ENCODE measurements around the gene GDPD1. TPM values are rescaled to one million over a fixed set of nuclear protein-coding genes. Genes with fewer than 3 reads are reported as not detected.
A peak's percentile ranks its signal among the peaks of the same experiment; 100 is the strongest.
"Not testable (repeated sequence)": the region's sequence is repeated elsewhere in the genome, so short reads cannot be mapped to it uniquely, and the experiment has no call there.

The GDPD1 gene
- total RNA-seq, 2 donors from 2014 or later, result 2.3 TPM; not detected in 1

DNA sequence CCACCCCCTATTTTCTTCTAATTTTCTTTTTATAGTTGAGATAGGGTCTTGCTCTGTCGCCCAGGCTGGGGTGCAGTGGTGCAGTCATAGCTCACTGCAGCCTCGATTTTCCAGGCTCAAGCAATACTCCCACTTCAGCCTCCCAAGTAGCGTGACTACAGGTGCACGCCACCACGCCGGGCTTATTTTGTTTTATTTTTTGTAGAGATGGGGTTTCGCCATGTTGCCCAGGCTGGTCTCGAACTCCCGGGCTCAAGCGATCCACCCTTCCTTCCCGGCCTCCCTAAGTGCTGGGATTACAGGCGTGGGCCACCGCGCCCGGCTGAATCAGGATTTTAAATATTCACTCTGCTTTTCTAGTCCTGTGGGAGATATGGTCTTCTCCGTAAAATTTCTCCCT lies 941 bp upstream of the GDPD1 start:
- H3K4me1 ChIP-seq, result peaks cover 4% of the 10 kb centered on the region
- no peak overlapping the region for H3K27ac ChIP-seq
- H3K4me3 ChIP-seq, result no peak overlapping the region
- whole genome bisulfite sequencing, 2 donors, result 90 to 94% methylated on average over 16 of the region's 16 CpGs
- H3K36me3 ChIP-seq (replicated peaks in 1 of 2; ENCODE audit: insufficient read depth in 1 of 2, low read depth in 2 of 2), result no peaks in the 10 kb centered on the region
- TF ChIP-seq, protein P1, sequence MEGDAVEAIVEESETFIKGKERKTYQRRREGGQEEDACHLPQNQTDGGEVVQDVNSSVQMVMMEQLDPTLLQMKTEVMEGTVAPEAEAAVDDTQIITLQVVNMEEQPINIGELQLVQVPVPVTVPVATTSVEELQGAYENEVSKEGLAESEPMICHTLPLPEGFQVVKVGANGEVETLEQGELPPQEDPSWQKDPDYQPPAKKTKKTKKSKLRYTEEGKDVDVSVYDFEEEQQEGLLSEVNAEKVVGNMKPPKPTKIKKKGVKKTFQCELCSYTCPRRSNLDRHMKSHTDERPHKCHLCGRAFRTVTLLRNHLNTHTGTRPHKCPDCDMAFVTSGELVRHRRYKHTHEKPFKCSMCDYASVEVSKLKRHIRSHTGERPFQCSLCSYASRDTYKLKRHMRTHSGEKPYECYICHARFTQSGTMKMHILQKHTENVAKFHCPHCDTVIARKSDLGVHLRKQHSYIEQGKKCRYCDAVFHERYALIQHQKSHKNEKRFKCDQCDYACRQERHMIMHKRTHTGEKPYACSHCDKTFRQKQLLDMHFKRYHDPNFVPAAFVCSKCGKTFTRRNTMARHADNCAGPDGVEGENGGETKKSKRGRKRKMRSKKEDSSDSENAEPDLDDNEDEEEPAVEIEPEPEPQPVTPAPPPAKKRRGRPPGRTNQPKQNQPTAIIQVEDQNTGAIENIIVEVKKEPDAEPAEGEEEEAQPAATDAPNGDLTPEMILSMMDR (IDR thresholded peaks at IDR 0.05), result no peak
- TF ChIP-seq POLR2A (IDR thresholded peaks at IDR 0.05), result no peak
- DNase-seq, result no peak
- H3K27me3 ChIP-seq, result no peaks in the 10 kb centered on the region
- H3K9me3 ChIP-seq, result no peaks in the 10 kb centered on the region
- intact Hi-C loops (cut with DNase I), result no loop called here
- no peak for ATAC-seq

DNA sequence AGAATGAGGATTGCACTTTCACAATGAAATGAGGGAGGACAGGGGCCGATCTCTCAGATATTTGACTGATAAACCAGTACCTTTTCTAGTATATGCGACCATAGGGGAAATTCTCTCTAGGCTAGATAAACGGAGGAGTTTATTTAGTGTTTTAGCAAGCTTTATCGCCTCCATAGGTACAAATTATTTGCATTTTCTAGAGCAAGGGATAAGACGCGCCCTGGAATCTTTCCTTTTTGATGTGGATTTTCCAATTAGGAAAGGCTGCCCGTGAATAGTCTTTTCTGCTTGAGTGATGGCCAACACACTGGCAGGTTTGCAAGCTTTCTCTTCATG lies 351 bp upstream of the GDPD1 start:
- intact Hi-C loops (cut with DNase I), result no loop called here
- no peak for ATAC-seq
- WGBS, 2 donors, result 7 to 13% methylated on average over 7 of the region's 7 CpGs

DNA sequence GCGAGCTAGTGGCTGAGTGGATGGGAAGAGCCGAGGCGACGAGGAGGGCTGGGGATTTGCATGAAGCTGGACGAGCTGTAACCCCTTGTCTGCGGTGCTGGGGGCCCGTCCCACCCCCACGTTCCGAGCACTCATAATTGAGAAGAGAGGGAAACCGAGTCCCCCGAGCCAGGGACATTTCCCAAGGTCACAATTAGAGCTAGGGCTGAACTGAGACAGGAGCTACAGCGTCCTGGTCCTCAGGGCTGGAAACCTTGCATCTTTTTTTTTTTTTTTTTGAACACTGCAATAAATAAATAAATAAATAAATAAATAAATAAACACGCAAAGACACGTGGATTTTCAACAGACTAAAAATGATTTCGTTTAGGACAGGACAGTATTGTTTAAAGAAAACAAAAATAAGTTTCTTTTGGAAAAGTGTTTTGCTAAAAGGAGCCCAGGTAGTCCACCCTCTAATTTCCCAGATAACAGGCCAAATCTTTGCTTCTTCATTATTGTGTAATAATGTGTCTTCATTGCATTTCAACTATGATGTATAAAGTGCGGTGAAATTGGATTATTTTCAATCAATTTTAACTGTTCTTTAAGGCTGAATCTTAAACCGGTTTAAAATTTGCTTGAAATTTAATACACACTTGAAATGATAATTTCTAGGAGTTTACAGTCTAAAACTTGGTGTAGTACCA lies 992 bp downstream of the GDPD1 start:
- TF ChIP-seq, protein P1 (IDR thresholded peaks at IDR 0.05), result no peak
- no peak for TF ChIP-seq POLR2A (IDR thresholded peaks at IDR 0.05)
- no peaks in the 10 kb centered on the region for H3K9me3 ChIP-seq
- 8% methylated on average over 14 to 17 of the region's 17 CpGs for WGBS, 2 donors
- no peak for ATAC-seq
- H3K27ac ChIP-seq, result peak overlapping the region; percentile 65 to 76 (median 72)
- peak in 1 of 4 donors; percentile 15 for DNase-seq
- intact Hi-C loops (cut with DNase I), result no loop called here
- H3K4me1 ChIP-seq, result peaks cover 4% of the 10 kb centered on the region
- H3K27me3 ChIP-seq, result no peaks in the 10 kb centered on the region
- no peaks in the 10 kb centered on the region for H3K36me3 ChIP-seq (replicated peaks in 1 of 2; ENCODE audit: insufficient read depth in 1 of 2, low read depth in 2 of 2)
- H3K4me3 ChIP-seq, result peak overlapping the region; percentile 43 to 66

More for the DNA sequence above, 351 bp upstream of the GDPD1 start:
- DNase-seq, result no peak
- H3K27ac ChIP-seq, result no peak overlapping the region
- TF ChIP-seq, protein P1 (IDR thresholded peaks at IDR 0.05), result no peak
- no peak for TF ChIP-seq POLR2A (IDR thresholded peaks at IDR 0.05)
- no peaks in the 10 kb centered on the region for H3K27me3 ChIP-seq
- peak overlapping the region in 1 of 2 donors; percentile 66 for H3K4me3 ChIP-seq
- no peaks in the 10 kb centered on the region for H3K36me3 ChIP-seq (replicated peaks in 1 of 2; ENCODE audit: insufficient read depth in 1 of 2, low read depth in 2 of 2)
- no peaks in the 10 kb centered on the region for H3K9me3 ChIP-seq
- H3K4me1 ChIP-seq, result peaks cover 4% of the 10 kb centered on the region

DNA sequence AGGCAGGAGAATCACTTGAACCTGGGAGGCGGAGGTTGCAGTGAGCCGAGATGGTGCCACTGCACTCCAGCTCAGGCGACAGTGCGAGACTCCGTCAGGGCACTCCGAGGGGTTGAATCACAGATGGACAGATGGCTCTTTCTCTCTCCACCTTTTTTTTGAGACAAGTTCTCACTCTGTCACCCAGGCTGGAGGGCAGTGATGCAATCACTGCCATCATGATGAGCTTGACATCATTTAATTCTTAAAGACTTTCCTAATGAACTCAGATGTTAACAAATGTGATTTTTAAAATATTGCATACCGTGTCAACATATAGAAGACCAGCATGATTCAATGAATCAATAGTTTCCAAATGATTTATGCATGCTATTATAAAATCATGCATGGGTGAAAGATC lies 3.5 kb downstream of the GDPD1 start:
- peaks cover 4% of the 10 kb centered on the region for H3K4me1 ChIP-seq
- H3K27ac ChIP-seq, result no peak overlapping the region
- H3K4me3 ChIP-seq, result no peak overlapping the region
- 84 to 93% methylated on average over 7 of the region's 7 CpGs for WGBS, 2 donors
- no peak for TF ChIP-seq POLR2A (IDR thresholded peaks at IDR 0.05)
- TF ChIP-seq, protein P1 (IDR thresholded peaks at IDR 0.05), result no peak
- DNase-seq, result no peak
- H3K36me3 ChIP-seq (replicated peaks in 1 of 2; ENCODE audit: insufficient read depth in 1 of 2, low read depth in 2 of 2), result no peaks in the 10 kb centered on the region
- intact Hi-C loops (cut with DNase I), result no loop called here
- H3K27me3 ChIP-seq, result no peaks in the 10 kb centered on the region
- ATAC-seq, result no peak
- no peaks in the 10 kb centered on the region for H3K9me3 ChIP-seq

DNA sequence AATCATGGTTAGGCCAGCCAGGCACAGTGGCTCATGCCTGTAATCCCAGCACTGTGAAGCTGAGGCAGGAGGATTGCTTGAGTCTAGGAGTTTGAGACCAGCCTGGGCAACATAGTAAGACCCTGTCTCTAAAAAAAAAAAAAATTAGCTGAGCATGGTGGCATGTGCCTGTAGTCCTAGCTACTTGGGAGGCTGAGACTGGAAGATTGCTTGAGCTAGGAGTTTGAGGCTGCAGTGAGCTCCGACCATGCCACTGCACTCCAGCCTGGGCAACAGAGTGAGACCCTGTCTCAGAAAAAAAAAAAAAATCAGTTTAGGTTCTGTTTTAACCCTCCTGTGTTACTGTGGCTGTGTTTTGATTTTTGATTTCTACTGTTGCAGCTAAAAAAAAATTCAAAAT lies 8.3 kb downstream of the GDPD1 start:
- H3K27ac ChIP-seq; intact Hi-C loops (cut with DNase I); ATAC-seq; H3K4me3 ChIP-seq; H3K36me3 ChIP-seq (replicated peaks in 1 of 2; ENCODE audit: insufficient read depth in 1 of 2, low read depth in 2 of 2); H3K9me3 ChIP-seq; H3K4me1 ChIP-seq; H3K27me3 ChIP-seq; DNase-seq: not testable (repeated sequence)
- 78 to 93% methylated on average over 1 of the region's 1 CpG for WGBS, 2 donors
